SK-N-SH (cell line): Measurements from ENCODE around the gene ANKRD10. TPM values are rescaled to one million over a fixed set of nuclear protein-coding genes. Genes with fewer than 3 reads are reported as not detected.

Experiments
- CTCF ChIA-PET: fragments of 300-600, 350-600 bp; formaldehyde crosslinking; extraction: SDS; loops from one replicate; lab custom pipeline; 2021; lab: Yijun Ruan, JAX
- POLR2A ChIA-PET: fragments of 350-600 bp; sonication (Branson Sonifier 250); formaldehyde crosslinking; extraction: SDS; loops from one replicate; lab custom pipeline; 2020; ENCODE audit warnings: antibody characterized with exemption, inconsistent platforms; lab: Yijun Ruan, JAX
- DNase-seq: peaks from one replicate; pipeline ENCODE4 v3.0.0; 2012
- H2AFZ ChIP-seq: fragments of 200-600 bp; sonication (generic); 2 replicates; pipeline ENCODE4 v1.8.1; 2016; ENCODE audit warnings: antibody characterized with exemption, mild to moderate bottlenecking, low read depth
- H3F3A ChIP-seq: fragments of 200-600 bp; sonication (generic); replicated peaks from 2 replicates; pipeline ENCODE3; 2016; ENCODE audit warnings: antibody characterized with exemption, mild to moderate bottlenecking; ENCODE audit not compliant: insufficient read depth
- H3K27ac ChIP-seq, 2 experiments: fragments of 200-500 bp in 1 of 2; fragments of 200-600 bp in 1 of 2; sonication (Bioruptor generic) in 1 of 2; sonication (generic), shearing (Covaris generic) in 1 of 2; 2 replicates each; pipeline versions ENCODE4 v1.5.1 to v1.6.1; 2014 to 2016; ENCODE audit warnings: low read depth in 2 of 2, inconsistent platforms in 1 of 2, low read length in 1 of 2, mild to moderate bottlenecking in 1 of 2, mixed read lengths in 1 of 2
- H3K27me3 ChIP-seq: fragments of 200-600 bp; sonication (generic), shearing (Covaris generic); 2 replicates; pipeline ENCODE4 v1.6.1; 2016; ENCODE audit warnings: mixed run types; ENCODE audit not compliant: insufficient read depth
- H3K36me3 ChIP-seq, 2 experiments: fragments of 200-500 bp in 1 of 2; fragments of 200-600 bp in 1 of 2; sonication (Bioruptor generic) in 1 of 2; sonication (generic) in 1 of 2; replicated peaks in 1 of 2; 2 replicates each; pipeline versions ENCODE3 to v1.5.1; 2014 to 2016; ENCODE audit warnings: low read length in 1 of 2, mild to moderate bottlenecking in 1 of 2; ENCODE audit not compliant: insufficient read depth in 2 of 2, control insufficient read depth in 1 of 2
- H3K4me1 ChIP-seq, 2 experiments: fragments of 200-500 bp in 1 of 2; fragments of 200-600 bp in 1 of 2; sonication (Bioruptor generic) in 1 of 2; sonication (generic), shearing (Covaris generic) in 1 of 2; 2 replicates each; pipeline versions ENCODE4 v1.5.1 to v1.6.1; 2014 to 2016; ENCODE audit warnings: low read depth in 1 of 2, low read length in 1 of 2, mixed run types in 1 of 2; ENCODE audit not compliant: insufficient read depth in 2 of 2, control insufficient read depth in 1 of 2
- H3K4me2 ChIP-seq: fragments of 200-600 bp; sonication (generic), shearing (Covaris generic); 2 replicates; pipeline ENCODE4 v1.6.1; 2017; ENCODE audit warnings: mixed run types
- H3K4me3 ChIP-seq, 2 experiments: fragments of 200-500 bp in 1 of 2; fragments of 200-600 bp in 1 of 2; sonication (Bioruptor generic) in 1 of 2; sonication (generic), shearing (Covaris generic) in 1 of 2; 2 replicates each; pipeline versions ENCODE4 v1.5.1 to v1.8.1; 2014 to 2016; ENCODE audit warnings: low read depth in 2 of 2, inconsistent platforms in 1 of 2, low read length in 1 of 2, mild to moderate bottlenecking in 1 of 2, mixed read lengths in 1 of 2, moderate library complexity in 1 of 2
- H3K79me2 ChIP-seq: fragments of 200-600 bp; sonication (generic); 2 replicates; pipeline ENCODE4 v1.8.1; 2017; ENCODE audit warnings: mild to moderate bottlenecking; ENCODE audit not compliant: insufficient read depth
- H3K9ac ChIP-seq: fragments of 200-600 bp; sonication (generic); 2 replicates; pipeline ENCODE4 v1.6.1; 2017; ENCODE audit warnings: mixed run types
- H3K9me2 ChIP-seq: fragments of 200-600 bp; sonication (generic); 2 replicates; pipeline ENCODE4 v1.6.1; 2017; ENCODE audit warnings: mixed run types
- H3K9me3 ChIP-seq: fragments of 200-600 bp; sonication (generic); 2 replicates; pipeline ENCODE4 v1.6.1; 2017; ENCODE audit warnings: mixed run types, mild to moderate bottlenecking, moderate library complexity
- H4K20me1 ChIP-seq: fragments of 200-600 bp; sonication (generic); 2 replicates; pipeline ENCODE4 v1.6.1; 2017; ENCODE audit warnings: mild to moderate bottlenecking, mixed run types; ENCODE audit not compliant: insufficient read depth
- CHD2 ChIP-seq: fragments of 150-350 bp; IDR thresholded peaks from 2 replicates; pipeline ENCODE4 v1.6.1; 2018; ENCODE audit warnings: low read length; ENCODE audit not compliant: partially characterized antibody
- EP300 ChIP-seq, 2 experiments: IDR thresholded peaks; 2 replicates each; pipeline versions ENCODE4 v1.4.0 to v1.6.1; 2012; ENCODE audit warnings: borderline replicate concordance in 1 of 2, low read depth in 1 of 2, low read length in 1 of 2
- FOXJ3 ChIP-seq: sonication (generic); formaldehyde crosslinking; IDR thresholded peaks from 2 replicates; pipeline ENCODE4 v1.5.1; 2020; ENCODE audit warnings: mild to moderate bottlenecking, missing genetic modification reagents
- JUND ChIP-seq: IDR thresholded peaks from 2 replicates; pipeline ENCODE4 v1.4.0; 2012
- NRF1 ChIP-seq: IDR thresholded peaks from 2 replicates; pipeline ENCODE4 v1.6.1; 2012; ENCODE audit warnings: low read depth, mild to moderate bottlenecking, low read length
- RAD21 ChIP-seq: IDR thresholded peaks from 2 replicates; pipeline ENCODE4 v1.6.1; 2012; ENCODE audit warnings: mild to moderate bottlenecking, low read length
- RFX5 ChIP-seq: IDR thresholded peaks from 2 replicates; pipeline ENCODE4 v1.6.1; 2012; ENCODE audit warnings: mild to moderate bottlenecking, improper control_type of control experiment, low read length
- SMC3 ChIP-seq: IDR thresholded peaks from 2 replicates; pipeline ENCODE4 v1.6.1; 2012; ENCODE audit warnings: low read depth, low read length, improper control_type of control experiment
- TEAD4 ChIP-seq: IDR thresholded peaks from 2 replicates; pipeline ENCODE4 v1.4.0; 2012; ENCODE audit warnings: mild to moderate bottlenecking, borderline replicate concordance; ENCODE audit not compliant: insufficient read depth
- WGBS: methylation state at CpG from one replicate; pipeline ENCODE4 v1.1.6; 2017; ENCODE audit warnings: low lambda C conversion rate; 5-methylcytosine and 5-hydroxymethylcytosine counted together
- polyA plus RNA-seq, 3 experiments: library from polyadenylated mRNA; depleted of rRNA; stranded (reverse); fragments of >200 nt; gene quantifications; 2 replicates each; pipeline ENCODE4 v1.2.3, GENCODE V29; 2012
- TF ChIP-seq, protein P1 (sequence below): fragments of 150-350 bp; IDR thresholded peaks from 2 replicates; pipeline ENCODE4 v1.6.1; 2017; ENCODE audit warnings: antibody characterized with exemption, low read length, low read depth, borderline replicate concordance

The ANKRD10 gene
- polyA plus RNA-seq, 1 of the 3 experiments (the other 2 are of a cell fraction) = 53.2 TPM

DNA sequence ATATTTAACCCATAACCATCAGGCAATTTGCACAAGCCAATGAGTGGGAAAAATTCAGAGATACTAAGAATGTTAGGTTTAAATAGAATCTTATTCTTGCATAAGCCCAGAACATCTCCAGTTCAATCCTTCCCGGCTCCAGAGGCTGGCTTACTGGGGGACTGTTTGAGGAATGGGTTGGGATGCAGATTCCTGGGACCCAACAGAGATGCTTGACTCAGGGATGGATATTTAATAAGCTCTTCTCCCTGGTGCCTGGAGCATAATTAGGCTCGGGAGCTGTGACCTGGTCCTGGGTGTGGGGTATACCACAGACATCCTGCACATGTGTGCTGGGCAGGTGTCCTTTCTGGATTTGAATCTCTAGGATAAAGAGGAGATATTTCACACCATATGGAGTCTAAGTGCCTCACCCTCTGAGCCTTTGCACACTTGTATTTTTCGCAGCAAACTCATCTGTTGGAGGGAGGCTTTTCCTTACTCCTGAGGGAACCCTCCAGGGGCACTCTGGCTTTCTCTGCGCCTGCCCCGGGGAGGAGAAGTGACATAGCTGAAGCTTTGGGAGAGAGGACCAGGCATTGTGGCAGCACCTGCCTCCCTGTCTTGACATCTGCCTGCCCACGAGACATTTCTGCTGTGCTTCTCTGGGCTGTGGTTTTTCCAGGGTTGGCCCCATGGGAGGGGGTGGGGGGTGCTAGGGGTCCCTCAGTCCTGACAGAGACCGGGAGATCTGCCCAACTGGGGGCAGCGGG, 36.1 kb upstream of the ANKRD10 start (continued):
- TF ChIP-seq NRF1 (no peak), RAD21 (no peak), EP300 (IDR thresholded peaks at IDR 0.05; ENCODE audit: borderline replicate concordance in 1 of 2, low read depth in 1 of 2, low read length in 1 of 2) (no peak), JUND (no peak), TEAD4 (no peak)
- TF ChIP-seq, protein P1, sequence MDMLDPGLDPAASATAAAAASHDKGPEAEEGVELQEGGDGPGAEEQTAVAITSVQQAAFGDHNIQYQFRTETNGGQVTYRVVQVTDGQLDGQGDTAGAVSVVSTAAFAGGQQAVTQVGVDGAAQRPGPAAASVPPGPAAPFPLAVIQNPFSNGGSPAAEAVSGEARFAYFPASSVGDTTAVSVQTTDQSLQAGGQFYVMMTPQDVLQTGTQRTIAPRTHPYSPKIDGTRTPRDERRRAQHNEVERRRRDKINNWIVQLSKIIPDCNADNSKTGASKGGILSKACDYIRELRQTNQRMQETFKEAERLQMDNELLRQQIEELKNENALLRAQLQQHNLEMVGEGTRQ = no peak

DNA sequence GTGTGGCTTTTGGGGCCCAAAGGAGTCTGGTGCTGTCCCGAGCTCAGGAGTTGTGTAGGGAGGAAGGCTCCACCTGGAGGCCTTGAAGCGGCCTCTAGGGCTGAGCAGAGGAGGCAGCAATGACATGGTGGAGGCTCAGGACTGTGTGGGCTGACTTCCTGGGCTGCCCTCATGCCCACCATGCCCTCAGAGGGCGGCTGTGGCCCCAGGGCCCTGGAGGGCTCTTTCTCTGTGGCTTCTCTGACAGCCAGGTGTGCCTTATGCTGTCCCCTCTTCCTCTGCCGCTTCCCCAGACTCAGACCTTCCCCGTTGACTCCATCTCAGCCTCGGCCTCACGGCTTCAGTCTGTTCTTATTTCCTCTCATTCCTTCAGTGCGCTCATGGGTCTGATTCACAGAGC, 35.5 kb upstream of the ANKRD10 start:
- Histone ChIP-seq H3K27me3 (no peaks in the 10 kb centered on the region), H3K9ac (no peak overlapping the region), H3K4me3 (no peak overlapping the region), H2AFZ (no peak overlapping the region), H3K4me1 (no peaks in the 10 kb centered on the region), H4K20me1 (no peaks in the 10 kb centered on the region), H3K27ac (no peak overlapping the region), H3K9me2 (no peaks in the 10 kb centered on the region), H3K79me2 (no peaks in the 10 kb centered on the region), H3K36me3 (no peaks in the 10 kb centered on the region), H3F3A (no peaks in the 10 kb centered on the region), H3K4me2 (no peak overlapping the region), H3K9me3 (no peaks in the 10 kb centered on the region)
- no peak for DNase-seq
- TF ChIP-seq EP300 (IDR thresholded peaks at IDR 0.05; ENCODE audit: borderline replicate concordance in 1 of 2, low read depth in 1 of 2, low read length in 1 of 2) (no peak), RFX5 (no peak), SMC3 (no peak), CHD2 (no peak)
- CTCF ChIA-PET = no interaction called here
- POLR2A ChIA-PET = no interaction called here
- WGBS = 67% methylated on average over 8 of the region's 8 CpGs

DNA sequence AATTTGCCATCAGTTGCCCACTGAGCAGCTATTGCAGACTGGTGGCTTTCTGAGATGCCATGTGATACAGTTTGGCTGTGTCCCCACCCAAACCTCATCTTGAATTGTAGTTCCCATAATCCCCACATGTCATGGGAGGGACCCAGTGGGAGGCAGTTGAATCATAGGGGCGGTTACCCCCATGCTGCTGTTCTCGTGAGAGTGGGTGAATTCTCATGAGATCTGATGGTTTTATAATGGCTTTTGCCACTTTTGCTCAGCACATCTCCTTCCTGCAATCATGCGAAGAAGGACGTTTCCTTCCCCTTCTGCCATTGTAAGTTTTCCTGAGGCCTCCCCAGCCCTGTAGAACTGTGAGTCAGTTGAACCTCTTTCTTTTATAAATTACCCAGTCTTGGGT, 34.8 kb upstream of the ANKRD10 start:
- DNase-seq = no peak
- no peak overlapping the region for H3K4me3 ChIP-seq
- no peak overlapping the region for H3K4me2 ChIP-seq
- H3K27me3 ChIP-seq = no peaks in the 10 kb centered on the region
- H2AFZ ChIP-seq = no peak overlapping the region
- no peaks in the 10 kb centered on the region for H3K9me2 ChIP-seq
- H4K20me1 ChIP-seq = no peaks in the 10 kb centered on the region
- POLR2A ChIA-PET = no interaction called here
- no peaks in the 10 kb centered on the region for H3F3A ChIP-seq
- H3K27ac ChIP-seq = no peak overlapping the region
- H3K9me3 ChIP-seq = no peaks in the 10 kb centered on the region
- H3K36me3 ChIP-seq = no peaks in the 10 kb centered on the region
- no peak overlapping the region for H3K9ac ChIP-seq
- no peak for TF ChIP-seq FOXJ3 (CRISPR knock-in tag)
- TF ChIP-seq, all 33 proteins: peak for 0
- no peaks in the 10 kb centered on the region for H3K4me1 ChIP-seq
- CTCF ChIA-PET = interaction anchor here (1.0 kb wide), 1 partner anchor 121 kb away, joined by 3 read pairs; no protein-coding TSS in a partner anchor
- 85% methylated on average over 4 of the region's 4 CpGs for WGBS
- no peaks in the 10 kb centered on the region for H3K79me2 ChIP-seq
